GM18498 (cell line): ENCODE results near the gene CAMKK2.
A peak's percentile ranks its signal among the peaks of the same experiment; 100 is the strongest.
"Not testable (repeated sequence)": the region's sequence is repeated elsewhere in the genome, so short reads cannot be mapped to it uniquely, and the experiment has no call there.

ENCODE experiments used
- ATAC-seq: cut with Tn5 transposase; IDR thresholded peaks from one replicate; pipeline ENCODE4 v1.9.1; 2021; ENCODE audit warnings: mild to moderate bottlenecking, moderate library complexity; ENCODE audit not compliant: unreplicated experiment

Gene CAMKK2

GRCh38 chr12:121296618-121297434 lies at the start of gene CAMKK2:
TSS of gene CAMKK2 (minus strand) at chr12:121296709. CDS start at chr12:121274526, 22,183 bp downstream.
- peak; percentile 71 for ATAC-seq

- no peak for ATAC-seq
Observed at GRCh38 chr12:121345151-121345815, 48.8 kb upstream of the CAMKK2 start.

GRCh38 chr12:121344506-121344905 lies 48.0 kb upstream of the CAMKK2 start:
- no peak for ATAC-seq

- ATAC-seq, result no peak
Observed at GRCh38 chr12:121337416-121337815, 40.9 kb upstream of the CAMKK2 start.

- no peak for ATAC-seq
Observed at GRCh38 chr12:121334513-121335343, 38.2 kb upstream of the CAMKK2 start.

- ATAC-seq, result no peak
Observed at GRCh38 chr12:121333747-121334146, 37.2 kb upstream of the CAMKK2 start.

GRCh38 chr12:121331248-121331647 lies 34.7 kb upstream of the CAMKK2 start:
- ATAC-seq, result no peak

GRCh38 chr12:121330692-121331091 lies 34.2 kb upstream of the CAMKK2 start:
- no peak for ATAC-seq

- ATAC-seq, result no peak
Observed at GRCh38 chr12:121330195-121330594, 33.7 kb upstream of the CAMKK2 start.

GRCh38 chr12:121328620-121329019 lies 32.1 kb upstream of the CAMKK2 start:
- ATAC-seq, result no peak

- ATAC-seq, result no peak
Observed at GRCh38 chr12:121326996-121327674, 30.6 kb upstream of the CAMKK2 start.

GRCh38 chr12:121325922-121326396 lies 29.4 kb upstream of the CAMKK2 start:
- no peak for ATAC-seq

GRCh38 chr12:121323908-121324307 lies 27.4 kb upstream of the CAMKK2 start:
- ATAC-seq, result no peak

- ATAC-seq, result no peak
Observed at GRCh38 chr12:121318121-121318520, 21.6 kb upstream of the CAMKK2 start.

GRCh38 chr12:121314431-121314830 lies 17.9 kb upstream of the CAMKK2 start:
- ATAC-seq, result no peak

GRCh38 chr12:121310231-121310630 lies 13.7 kb upstream of the CAMKK2 start:
- ATAC-seq, result not testable (repeated sequence)

- not testable (repeated sequence) for ATAC-seq
Observed at GRCh38 chr12:121307397-121307796, 10.9 kb upstream of the CAMKK2 start.

GRCh38 chr12:121304306-121304705 lies 7.8 kb upstream of the CAMKK2 start:
- ATAC-seq, result no peak

GRCh38 chr12:121301876-121302275 lies 5.4 kb upstream of the CAMKK2 start:
- ATAC-seq, result no peak

GRCh38 chr12:121300083-121300819 lies 3.7 kb upstream of the CAMKK2 start:
- no peak for ATAC-seq
